H1 (cell line): ENCODE data around the gene TBC1D23. TPM values are rescaled to one million over a fixed set of nuclear protein-coding genes. Genes with fewer than 3 reads are reported as not detected.

Experiments used
- CTCF ChIA-PET: fragments of 300-600 bp; sonication (Branson Sonifier 250); formaldehyde crosslinking; loops from one replicate; lab custom pipeline; 2021; ENCODE audit not compliant: partially characterized antibody; lab: Charles Lee
- POLR2A ChIA-PET: fragments of 300-600 bp; sonication (Branson Sonifier 250); formaldehyde crosslinking; loops from one replicate; lab custom pipeline; 2021; ENCODE audit warnings: inconsistent platforms; ENCODE audit not compliant: partially characterized antibody; lab: Charles Lee
- DNase-seq, 2 experiments: peaks; one replicate each; pipeline versions ENCODE4 v3.0.0 to v3.0.0-alpha.2; 2010 to 2022; ENCODE audit warnings: low spot score in 2 of 2, low read depth in 1 of 2, mixed read lengths in 1 of 2
- FAIRE-seq: peaks from 2 replicates; lab custom pipeline; 2011; peaks lifted over from hg19 to GRCh38; lab: Jason Lieb, UNC
- H2AFZ ChIP-seq: 2 replicates; pipeline ENCODE4 v1.8.1; 2012; ENCODE audit warnings: low read length, inconsistent platforms
- H2AK5ac ChIP-seq: 2 replicates; pipeline ENCODE4 v1.6.1; 2013; ENCODE audit warnings: low read depth, low read length
- H2BK120ac ChIP-seq: replicated peaks from 2 replicates; pipeline ENCODE3; 2013; ENCODE audit warnings: low read depth, low read length, inconsistent platforms
- H2BK12ac ChIP-seq: 2 replicates; pipeline ENCODE4 v1.6.1; 2013; ENCODE audit warnings: low read depth, low read length
- H2BK15ac ChIP-seq: 2 replicates; pipeline ENCODE4 v1.6.1; 2013; ENCODE audit warnings: low read length
- H2BK20ac ChIP-seq: 2 replicates; pipeline ENCODE4 v1.6.1; 2013; ENCODE audit warnings: low read length
- H2BK5ac ChIP-seq: 2 replicates; pipeline ENCODE4 v1.6.1; 2013; ENCODE audit warnings: low read depth, low read length
- H3K14ac ChIP-seq: 2 replicates; pipeline ENCODE4 v1.6.1; 2013; ENCODE audit warnings: inconsistent platforms; ENCODE audit not compliant: insufficient read length
- H3K18ac ChIP-seq: 2 replicates; pipeline ENCODE4 v1.6.1; 2013; ENCODE audit warnings: low read length; ENCODE audit errors: extremely low read depth
- H3K23ac ChIP-seq: 2 replicates; pipeline ENCODE4 v1.6.1; 2013; ENCODE audit warnings: inconsistent platforms; ENCODE audit not compliant: insufficient read length
- H3K23me2 ChIP-seq: 2 replicates; pipeline ENCODE4 v1.6.1; 2013; ENCODE audit warnings: low read depth, low read length
- H3K27ac ChIP-seq: 2 replicates; pipeline ENCODE4 v1.6.1; 2011; ENCODE audit warnings: low read depth, low read length, inconsistent platforms
- H3K27me3 ChIP-seq, 4 experiments: replicated peaks in 1 of 4; 1 replicate in 1 of 4; 2 replicates in 3 of 4; pipeline versions ENCODE4 v1.6.1 to v1.8.1; 2011 to 2013; ENCODE audit warnings: low read length in 3 of 4, mild to moderate bottlenecking in 3 of 4, inconsistent platforms in 2 of 4, mixed read lengths in 2 of 4, moderate library complexity in 1 of 4; ENCODE audit not compliant: control insufficient read depth in 3 of 4, insufficient read depth in 3 of 4; ENCODE audit errors: extremely low read depth in 1 of 4
- H3K36me3 ChIP-seq, 4 experiments: 2 replicates each; pipeline versions ENCODE4 v1.6.1 to v1.8.1; 2011 to 2013; ENCODE audit warnings: mild to moderate bottlenecking in 4 of 4, low read length in 3 of 4, moderate library complexity in 2 of 4, control low read depth in 1 of 4, inconsistent platforms in 1 of 4; ENCODE audit not compliant: insufficient read depth in 4 of 4, control insufficient read depth in 2 of 4
- H3K4ac ChIP-seq: replicated peaks from 2 replicates; pipeline ENCODE3; 2013; ENCODE audit warnings: low read length, low read depth, mixed read lengths, inconsistent platforms; ENCODE audit not compliant: insufficient read length
- H3K4me1 ChIP-seq, 4 experiments: replicated peaks in 1 of 4; 1 replicate in 1 of 4; 2 replicates in 3 of 4; pipeline versions ENCODE4 v1.6.1 to v1.8.1; 2011 to 2013; ENCODE audit warnings: low read length in 3 of 4, inconsistent platforms in 2 of 4, mixed read lengths in 1 of 4; ENCODE audit not compliant: insufficient read depth in 4 of 4, control insufficient read depth in 3 of 4
- H3K4me2 ChIP-seq, 2 experiments: 2 replicates each; pipeline versions ENCODE4 v1.6.1 to v1.8.1; 2011 to 2013; ENCODE audit warnings: low read depth in 2 of 2, low read length in 2 of 2, control low read depth in 1 of 2, inconsistent platforms in 1 of 2, mild to moderate bottlenecking in 1 of 2; ENCODE audit not compliant: insufficient read depth in 1 of 2
- H3K4me3 ChIP-seq, 4 experiments: fragments of 200-600, 300-600 bp in 1 of 4; sonication (generic), shearing (Covaris generic), sonication (Bioruptor Twin) in 1 of 4; 2 replicates each; pipeline versions ENCODE4 v1.5.1 to v1.8.1; 2011 to 2016; ENCODE audit warnings: low read length in 4 of 4, low read depth in 3 of 4, control low read depth in 2 of 4, inconsistent platforms in 2 of 4, mild to moderate bottlenecking in 2 of 4, mixed read lengths in 1 of 4, moderate library complexity in 1 of 4; ENCODE audit not compliant: insufficient read depth in 2 of 4; ENCODE audit errors: extremely low read depth in 1 of 4
- H3K56ac ChIP-seq: replicated peaks from 2 replicates; pipeline ENCODE3; 2013; ENCODE audit warnings: low read depth, mild to moderate bottlenecking, mixed read lengths, low read length, inconsistent platforms; ENCODE audit not compliant: insufficient read length
- H3K79me1 ChIP-seq: 2 replicates; pipeline ENCODE4 v1.6.1; 2013; ENCODE audit warnings: low read depth, low read length, control low read depth
- H3K79me2 ChIP-seq, 2 experiments: 2 replicates each; pipeline versions ENCODE4 v1.6.1 to v1.8.1; 2012 to 2013; ENCODE audit warnings: low read length in 2 of 2, mild to moderate bottlenecking in 2 of 2, inconsistent platforms in 1 of 2; ENCODE audit not compliant: insufficient read depth in 2 of 2, control insufficient read depth in 1 of 2
- H3K9ac ChIP-seq, 4 experiments: replicated peaks in 1 of 4; 1 replicate in 1 of 4; 2 replicates in 3 of 4; pipeline versions ENCODE4 v1.6.1 to v1.8.1; 2011 to 2013; ENCODE audit warnings: low read depth in 3 of 4, low read length in 3 of 4, control low read depth in 2 of 4, mild to moderate bottlenecking in 2 of 4, moderate library complexity in 2 of 4, inconsistent platforms in 1 of 4; ENCODE audit errors: extremely low read depth in 1 of 4
- H3K9me3 ChIP-seq, 2 experiments: 2 replicates each; pipeline versions ENCODE4 v1.6.1 to v1.8.1; 2012 to 2013; ENCODE audit warnings: mild to moderate bottlenecking in 2 of 2, moderate library complexity in 2 of 2, control low read depth in 1 of 2, inconsistent platforms in 1 of 2, low read depth in 1 of 2, low read length in 1 of 2, mixed read lengths in 1 of 2; ENCODE audit not compliant: insufficient read depth in 2 of 2
- H4K20me1 ChIP-seq, 2 experiments: replicated peaks in 1 of 2; 2 replicates each; pipeline versions ENCODE3 to v1.8.1; 2011 to 2013; ENCODE audit warnings: inconsistent platforms in 2 of 2, low read length in 2 of 2, mild to moderate bottlenecking in 1 of 2; ENCODE audit not compliant: insufficient read depth in 2 of 2, control insufficient read depth in 1 of 2
- H4K5ac ChIP-seq: 2 replicates; pipeline ENCODE4 v1.6.1; 2013; ENCODE audit warnings: low read length, low read depth, mixed read lengths, inconsistent platforms; ENCODE audit not compliant: insufficient read length
- H4K8ac ChIP-seq: 2 replicates; pipeline ENCODE4 v1.8.0; 2013; ENCODE audit warnings: mild to moderate bottlenecking, moderate library complexity, low read length, inconsistent platforms; ENCODE audit not compliant: insufficient read depth; ENCODE audit errors: extremely low read depth
- H4K91ac ChIP-seq: replicated peaks from 2 replicates; pipeline ENCODE3; 2013; ENCODE audit warnings: low read length, mixed read lengths, inconsistent platforms; ENCODE audit not compliant: insufficient read length
- POLR2A ChIP-seq, 2 experiments: IDR thresholded peaks; 1 replicate in 1 of 2; 2 replicates in 1 of 2; pipeline ENCODE4 v1.6.1; 2011; ENCODE audit warnings: low read depth in 2 of 2, low read length in 2 of 2, mild to moderate bottlenecking in 2 of 2; ENCODE audit errors: control extremely low read depth in 1 of 2
- SIRT6 ChIP-seq: IDR thresholded peaks from one replicate; pipeline ENCODE4 v1.7.1; 2012; ENCODE audit warnings: low read length, inconsistent platforms
- WGBS, 2 experiments: shearing (Covaris generic) in 1 of 2; methylation state at CpG; one replicate each; pipeline versions ENCODE4 v1.1.6 to v1.1.7; 2013 to 2015; ENCODE audit warnings: low lambda C conversion rate in 2 of 2, mixed read lengths in 2 of 2, inconsistent platforms in 1 of 2, low coverage in 1 of 2, missing lambda C conversion rate in 1 of 2; ENCODE audit not compliant: insufficient replicate concordance in 2 of 2, insufficient coverage in 1 of 2, insufficient read length in 1 of 2; ENCODE audit errors: extremely low coverage in 1 of 2, missing lambda C conversion rate in 1 of 2; 5-methylcytosine and 5-hydroxymethylcytosine counted together
- polyA plus RNA-seq, 7 experiments: library from polyadenylated mRNA; depleted of rRNA in 3 of 7; stranded (reverse) in 5 of 7; unstranded in 2 of 7; fragments of >200 nt in 5 of 7; fragments of 200-250 nt in 2 of 7; gene quantifications; 1 replicate in 5 of 7; 2 replicates in 1 of 7; 4 replicates in 1 of 7; pipeline versions ENCODE4 v1.2.1 to v1.2.3, GENCODE V29; 2011 to 2013; ENCODE audit warnings: missing spikeins in 2 of 7, mixed read lengths in 2 of 7
- total RNA-seq: library from RNA; stranded (reverse); fragmentation: NEBNext Ultra II Directional; extraction: Animal tissue kit (Norgen Biotek cat#: 25700); gene quantifications from 2 replicates; pipeline ENCODE4 v1.2.1, GENCODE V29; 2021

The TBC1D23 gene
- total and polyA plus RNA-seq, 2 of the 8 experiments (the other 6 are each of a cell fraction or from before 2014, with no cell fraction given): 6.4 to 29.3 TPM

GRCh38 chr3:100228247-100228646, 32.5 kb upstream of the TBC1D23 start:
- H2BK5ac ChIP-seq: no peak overlapping the region
- DNase-seq (no peak), FAIRE-seq (no peak)
- 94% methylated on average over 1 of the region's 1 CpG; no CpG with 5 or more reads in 1 of the 2 experiments for WGBS, 2 experiments
- H4K5ac ChIP-seq: no peak overlapping the region
- H3K4me1 ChIP-seq: no peaks in the 10 kb centered on the region
- H4K20me1 ChIP-seq: no peaks in the 10 kb centered on the region
- no peak overlapping the region for H2BK12ac ChIP-seq
- POLR2A ChIA-PET: interaction anchor here (0.8 kb wide), 1 partner anchor 15 kb away, joined by 5 read pairs; no protein-coding TSS in a partner anchor
- CTCF ChIA-PET: interaction anchor here (0.8 kb wide), 1 partner anchor 26 kb away, joined by 3 read pairs; no protein-coding TSS in a partner anchor
- H3K79me1 ChIP-seq: no peaks in the 10 kb centered on the region
- H2AFZ ChIP-seq: no peak overlapping the region
- no peak overlapping the region for H3K23ac ChIP-seq
- H3K4me3 ChIP-seq: no peak overlapping the region
- H3K79me2 ChIP-seq: no peaks in the 10 kb centered on the region
- H3K36me3 ChIP-seq: no peaks in the 10 kb centered on the region
- H3K23me2 ChIP-seq: no peaks in the 10 kb centered on the region
- H2AK5ac ChIP-seq: no peak overlapping the region
- no peak overlapping the region for H2BK15ac ChIP-seq
- H3K27ac ChIP-seq: no peak overlapping the region
- H3K56ac ChIP-seq: no peak overlapping the region
- no peak overlapping the region for H2BK20ac ChIP-seq
- no peak overlapping the region for H3K4ac ChIP-seq
- no peak overlapping the region for H3K9ac ChIP-seq
- H2BK120ac ChIP-seq: no peak overlapping the region
- H4K8ac ChIP-seq: no peak overlapping the region
- no peak overlapping the region for H3K18ac ChIP-seq
- no peak overlapping the region for H3K4me2 ChIP-seq
- H4K91ac ChIP-seq: no peak overlapping the region
- H3K27me3 ChIP-seq: no peaks in the 10 kb centered on the region
- no peak overlapping the region for H3K14ac ChIP-seq
- no peaks in the 10 kb centered on the region; a peak in 1 of 4 replicates for H3K9me3 ChIP-seq
- TF ChIP-seq SIRT6: no peak
- TF ChIP-seq POLR2A (IDR thresholded peaks at IDR 0.05; ENCODE audit: control extremely low read depth in 1 of 2, low read depth in 2 of 2, low read length in 2 of 2): no peak
